Endodermal cell (in vitro differentiated cells): ENCODE data around the gene GSTO1. TPM values are rescaled to one million over a fixed set of nuclear protein-coding genes. Genes with fewer than 3 reads are reported as not detected.
A peak's percentile ranks its signal among the peaks of the same experiment; 100 is the strongest.

ENCODE experiments used
- DNase-seq: peaks from one replicate; pipeline ENCODE4 v3.0.0-alpha.2; 2017
- H3K27ac ChIP-seq: 2 replicates; pipeline ENCODE4 v1.5.1; 2013; ENCODE audit warnings: mild to moderate bottlenecking, low read depth, low read length, moderate library complexity
- H3K27me3 ChIP-seq: 2 replicates; pipeline ENCODE4 v1.6.1; 2013; ENCODE audit warnings: mild to moderate bottlenecking, low read length, moderate library complexity; ENCODE audit not compliant: insufficient read depth, control insufficient read depth, poor library complexity, severe bottlenecking
- H3K36me3 ChIP-seq: 2 replicates; pipeline ENCODE4 v1.7.0; 2013; ENCODE audit warnings: mild to moderate bottlenecking, low read length, moderate library complexity; ENCODE audit not compliant: control insufficient read depth, insufficient read depth
- H3K4me1 ChIP-seq: one replicate; pipeline ENCODE4 v1.7.0; 2013; ENCODE audit warnings: low read length; ENCODE audit not compliant: control insufficient read depth, insufficient read depth
- H3K4me3 ChIP-seq: 2 replicates; pipeline ENCODE4 v1.5.1; 2013; ENCODE audit warnings: mild to moderate bottlenecking, low read length, moderate library complexity
- H3K9ac ChIP-seq: 2 replicates; pipeline ENCODE4 v1.6.1; 2013; ENCODE audit warnings: mild to moderate bottlenecking, low read length, moderate library complexity; ENCODE audit not compliant: poor library complexity, severe bottlenecking; ENCODE audit errors: extremely low read depth
- H3K9me3 ChIP-seq: 2 replicates; pipeline ENCODE4 v1.6.1; 2013; ENCODE audit warnings: mild to moderate bottlenecking, low read length, moderate library complexity; ENCODE audit not compliant: control insufficient read depth
- H3K27ac Mint-ChIP-seq: 2 replicates; pipeline ENCODE4 v1.8.0; 2020; ENCODE audit warnings: mixed read lengths
- H3K27me3 Mint-ChIP-seq: 2 replicates; pipeline ENCODE4 v1.8.0; 2021; ENCODE audit warnings: mild to moderate bottlenecking, mixed read lengths; ENCODE audit not compliant: insufficient read depth
- H3K36me3 Mint-ChIP-seq: 2 replicates; pipeline ENCODE4 v1.8.0; 2020; ENCODE audit warnings: low read depth, mixed read lengths
- H3K4me1 Mint-ChIP-seq: 2 replicates; pipeline ENCODE4 v1.8.0; 2020; ENCODE audit warnings: mixed read lengths
- H3K4me3 Mint-ChIP-seq: 2 replicates; pipeline ENCODE4 v1.8.0; 2020; ENCODE audit warnings: mild to moderate bottlenecking, moderate library complexity, mixed read lengths
- H3K9me3 Mint-ChIP-seq: 2 replicates; pipeline ENCODE4 v1.8.0; 2020; ENCODE audit warnings: mild to moderate bottlenecking, mixed read lengths
- CTCF ChIP-seq: fragments of 200-600 bp; sonication (generic); conservative IDR thresholded peaks from 2 replicates; pipeline ENCODE4 v1.5.0; 2021; ENCODE audit warnings: antibody characterized with exemption, mild to moderate bottlenecking
- WGBS, 2 experiments: methylation state at CpG; one replicate each; pipeline versions ENCODE4 v1.1.5 to v1.1.7; 2013; ENCODE audit warnings: missing lambda C conversion rate in 2 of 2, mixed read lengths in 1 of 2; ENCODE audit not compliant: insufficient coverage in 1 of 2, insufficient read length in 1 of 2; 5-methylcytosine and 5-hydroxymethylcytosine counted together
- long read RNA-seq, 4 experiments: library from polyadenylated mRNA in 2 of 4; library from RNA in 1 of 4; library from capped mRNA in 1 of 4; stranded (forward) in 3 of 4; unstranded in 1 of 4; transcript quantifications; one replicate each; pipeline ENCODE4 v2.0.0, GENCODE V29; 2020 to 2021; ENCODE audit warnings: inconsistent platforms in 1 of 4
- polyA plus RNA-seq, 2 experiments: library from polyadenylated mRNA; stranded (reverse); fragments of 50-300 nt; gene quantifications; one replicate each; pipeline ENCODE4 v1.2.3, GENCODE V29; 2013
- total RNA-seq, 2 donors: library from RNA; stranded (reverse); fragmentation: NEBNext Ultra II Directional in 1 of 2; extraction: Animal tissue kit (Norgen Biotek cat#: 25700) in 1 of 2; gene quantifications; 2 replicates in 1 of 2; 3 replicates in 1 of 2; pipeline ENCODE4 v1.2.1, GENCODE V29; 2021

Gene GSTO1
- total RNA-seq = 100 to 1,000 TPM; 208 to 223 TPM
- polyA plus RNA-seq (2013, experiment 1 of 2) = 90.8 TPM
- polyA plus RNA-seq (2013, experiment 2 of 2) = 93.7 TPM
- long read RNA-seq, experiment 1, transcript GSTO1-204 (5 exons, 829 nt) = minor isoform, 10 of 169 reads
- long read RNA-seq, experiment 1, transcript GSTO1-202 (6 exons, 972 nt) = major isoform, 118 of 169 reads
- long read RNA-seq, experiment 1, partial matches to known transcripts = 16 of 169 reads
- long read RNA-seq, experiment 1, other reads (novel, unspliced or antisense) = 22 of 169 reads
- long read RNA-seq, experiment 2, transcript GSTO1-202 (6 exons, 972 nt) = major isoform, 108 of 133 reads
- long read RNA-seq, experiment 2, partial matches to known transcripts = 2 of 133 reads
- long read RNA-seq, experiment 2, other reads (novel, unspliced or antisense) = 17 of 133 reads
- long read RNA-seq, experiment 3, transcript GSTO1-202 (6 exons, 972 nt) = major isoform, 144 of 173 reads
- long read RNA-seq, experiment 3, transcript GSTO1-207 (6 exons, 1,052 nt) = minor isoform, 7 of 173 reads
- long read RNA-seq, experiment 3, partial matches to known transcripts = 8 of 173 reads
- long read RNA-seq, experiment 3, other reads (novel, unspliced or antisense) = 13 of 173 reads
- long read RNA-seq, experiment 4, transcript GSTO1-202 (6 exons, 972 nt) = major isoform, 767 of 814 reads
- long read RNA-seq, experiment 4, transcript GSTO1-204 (5 exons, 829 nt) = minor isoform, 9 of 814 reads
- long read RNA-seq, experiment 4, transcript GSTO1-207 (6 exons, 1,052 nt) = minor isoform, 6 of 814 reads
- long read RNA-seq, experiment 4, partial matches to known transcripts = 5 of 814 reads
- long read RNA-seq, experiment 4, other reads (novel, unspliced or antisense) = 26 of 814 reads

GRCh38 chr10:104254493-104255310, at the start of gene GSTO1:
Gene GSTO1, plus strand, starts transcription at chr10:104254892. Its CDS starts 37 bp downstream, at chr10:104254929.
- H3K9me3 Mint-ChIP-seq = peaks cover 13% of the 10 kb centered on the region
- H3K27me3 ChIP-seq = no peaks in the 10 kb centered on the region
- H3K36me3 Mint-ChIP-seq = peaks cover 23% of the 10 kb centered on the region
- H3K4me3 ChIP-seq = peak within 1 kb of the TSS; percentile 89
- H3K4me3 Mint-ChIP-seq = peak within 1 kb of the TSS; percentile 76
- peak within 1 kb of the TSS; percentile 90 for H3K27ac Mint-ChIP-seq
- peaks cover 28% of the 10 kb centered on the region for H3K36me3 ChIP-seq
- H3K4me1 ChIP-seq = peaks cover 16% of the 10 kb centered on the region
- no peak for TF ChIP-seq CTCF
- peak within 1 kb of the TSS; percentile 50 for H3K9ac ChIP-seq
- no peak within 1 kb of the TSS for H3K27ac ChIP-seq
- peak; percentile 87 for DNase-seq
- H3K9me3 ChIP-seq = peaks cover 12% of the 10 kb centered on the region
- H3K27me3 Mint-ChIP-seq = no peaks in the 10 kb centered on the region
- H3K4me1 Mint-ChIP-seq = peaks cover 45% of the 10 kb centered on the region
- 1% methylated on average over 19 to 69 of the region's 69 CpGs for WGBS, 2 experiments

GRCh38 chr10:104208730-104209129, 46.0 kb upstream of the GSTO1 start:
- no peaks in the 10 kb centered on the region for H3K4me1 ChIP-seq
- 75 to 93% methylated on average over 1 to 3 of the region's 3 CpGs for WGBS, 2 experiments
- Mint-ChIP-seq H3K27me3 (no peaks in the 10 kb centered on the region), H3K4me3 (no peak overlapping the region), H3K9me3 (no peaks in the 10 kb centered on the region), H3K27ac (no peak overlapping the region), H3K36me3 (peaks cover 9% of the 10 kb centered on the region), H3K4me1 (peaks cover 8% of the 10 kb centered on the region)
- no peaks in the 10 kb centered on the region for H3K27me3 ChIP-seq
- H3K9me3 ChIP-seq = no peaks in the 10 kb centered on the region
- H3K36me3 ChIP-seq = no peaks in the 10 kb centered on the region
- no peak overlapping the region for H3K27ac ChIP-seq
- no peak overlapping the region for H3K4me3 ChIP-seq
- H3K9ac ChIP-seq = no peak overlapping the region
- no peak for DNase-seq
- TF ChIP-seq CTCF = no peak
